GM12878 (cell line): Measurements from ENCODE around the gene ROBO1.

Experiments
- DPF2 ChIP-seq: fragments of 450-650 bp; IDR thresholded peaks from 2 replicates; pipeline ENCODE4 v1.6.1; 2017; ENCODE audit warnings: mild to moderate bottlenecking
- SUZ12 ChIP-seq: fragments of 200-600 bp; sonication (generic); IDR thresholded peaks from one replicate; pipeline ENCODE4 v1.6.1; 2018; ENCODE audit warnings: antibody characterized with exemption, mild to moderate bottlenecking; ENCODE audit not compliant: unreplicated experiment

DNA sequence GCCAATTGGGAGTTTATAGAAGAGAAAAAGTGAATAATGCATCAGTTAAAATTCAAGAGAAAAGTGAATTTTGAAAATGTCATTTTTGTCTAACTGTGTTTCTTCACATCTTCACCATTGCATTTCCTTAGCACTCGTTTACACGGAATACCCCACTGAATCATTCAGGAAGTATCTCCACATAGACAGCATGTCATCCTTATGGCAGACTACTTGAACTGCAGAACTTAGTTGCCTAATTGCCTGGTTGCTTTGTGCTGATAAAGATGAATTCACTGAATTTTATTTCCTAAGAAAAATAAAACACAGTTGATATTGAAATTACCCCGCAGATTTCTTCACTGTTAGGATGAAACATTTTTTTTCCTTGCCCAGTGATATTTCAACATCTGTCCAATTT is 627.1 kb downstream of the ROBO1 start:
- TF ChIP-seq SUZ12 (no peak), DPF2 (no peak)
